Fibroblast of skin of left quadriceps (primary cell): Measurements from ENCODE around the gene EVPLL.
"Not testable (repeated sequence)": the region's sequence is repeated elsewhere in the genome, so short reads cannot be mapped to it uniquely, and the experiment has no call there.

ENCODE experiments used
- DNase-seq, 2 experiments: peaks; one replicate each; pipeline ENCODE4 v3.0.0-alpha.2; 2013; ENCODE audit warnings: low read depth in 2 of 2

EVPLL gene

GRCh38 chr17:18377437-18378204 lies at the start of gene EVPLL:
TSS of gene EVPLL (plus strand) at chr17:18377778. CDS start at chr17:18380938, 3,160 bp downstream.
- no peak for DNase-seq

- DNase-seq, result no peak
These were observed 48.9 kb upstream of the EVPLL start for GRCh38 chr17:18328643-18329204.

DNA sequence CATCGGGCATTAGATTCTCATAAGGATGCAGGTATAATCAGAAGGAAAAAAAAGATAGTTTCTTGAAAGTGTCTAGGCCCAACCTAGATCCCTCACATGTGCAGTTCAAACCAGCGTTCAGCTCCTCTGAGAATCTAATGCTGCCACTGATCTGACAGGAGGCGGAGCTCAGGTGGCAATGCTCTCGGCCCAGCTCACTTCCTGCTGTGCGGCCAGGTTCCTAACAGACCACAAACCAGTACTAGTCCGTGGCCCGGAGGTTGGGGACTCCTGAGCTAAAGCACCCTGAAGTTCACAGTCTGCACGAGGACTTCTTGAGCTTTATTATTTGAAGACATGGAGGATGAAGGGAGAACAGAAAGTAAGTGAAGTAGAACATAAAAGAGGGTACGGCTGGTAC lies 45.7 kb upstream of the EVPLL start:
- DNase-seq, result no peak

- no peak for DNase-seq
These were observed 44.6 kb upstream of the EVPLL start for GRCh38 chr17:18332909-18333489.

DNA sequence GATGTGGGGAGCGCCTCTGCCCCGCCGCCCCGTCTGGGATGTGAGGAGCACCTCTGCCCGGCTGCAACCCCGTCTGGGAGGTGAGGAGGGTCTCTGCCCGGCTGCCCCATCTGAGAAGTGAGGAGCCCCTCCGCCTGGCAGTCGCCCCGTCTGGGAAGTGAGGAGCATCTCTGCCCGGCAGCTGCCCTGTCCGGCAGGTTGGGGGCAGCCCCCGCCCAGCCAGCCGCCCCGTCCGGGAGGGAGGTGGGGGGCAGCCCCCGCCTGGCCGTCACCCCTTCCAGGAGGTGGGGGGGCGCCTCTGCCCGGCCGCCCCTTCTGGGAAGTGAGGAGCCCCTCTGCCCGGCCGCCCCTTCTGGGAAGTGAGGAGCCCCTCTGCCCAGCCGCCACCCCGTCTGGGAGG lies 39.4 kb upstream of the EVPLL start:
- not testable (repeated sequence) for DNase-seq

DNA sequence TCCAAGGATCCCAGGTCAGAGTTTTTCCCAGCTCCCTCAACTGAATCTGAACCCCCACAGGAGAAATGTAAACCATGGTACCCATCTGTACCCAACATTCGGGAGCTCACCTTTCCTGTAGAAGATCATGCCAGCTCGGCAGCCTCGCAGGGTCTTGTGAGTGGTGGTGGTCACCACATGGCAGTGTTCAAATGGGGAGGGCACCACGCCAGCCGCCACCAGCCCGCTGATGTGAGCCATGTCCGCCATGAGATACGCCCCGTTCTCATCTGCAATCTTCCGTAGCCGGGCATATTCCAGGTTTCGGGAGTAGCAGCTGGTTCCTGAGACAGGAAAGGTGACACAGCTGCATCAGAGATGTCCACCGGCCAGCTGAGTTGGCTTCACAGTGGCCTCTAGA lies 37.6 kb upstream of the EVPLL start:
- DNase-seq, result no peak

DNA sequence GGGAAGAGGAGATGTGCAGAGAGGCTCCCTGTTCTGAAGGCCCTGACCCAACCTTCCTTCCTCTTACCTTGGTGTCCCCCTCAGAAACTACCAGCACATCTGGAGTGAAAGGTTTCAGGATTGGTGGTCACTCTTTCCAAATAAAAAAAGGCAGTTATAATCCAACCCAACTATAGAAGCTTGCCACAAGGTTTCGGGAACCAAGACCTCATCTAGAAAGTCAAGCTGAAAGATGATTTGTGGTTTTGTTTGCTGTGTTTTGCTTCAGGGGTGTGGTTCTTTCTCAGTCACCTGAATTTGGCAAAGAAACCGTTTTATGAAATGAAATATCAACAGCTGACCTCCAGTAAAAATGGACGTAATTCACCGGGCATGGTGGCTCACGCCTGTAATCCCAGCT lies 33.6 kb upstream of the EVPLL start:
- no peak for DNase-seq

- no peak for DNase-seq
These were observed 24.0 kb upstream of the EVPLL start for GRCh38 chr17:18353541-18353940.

DNA sequence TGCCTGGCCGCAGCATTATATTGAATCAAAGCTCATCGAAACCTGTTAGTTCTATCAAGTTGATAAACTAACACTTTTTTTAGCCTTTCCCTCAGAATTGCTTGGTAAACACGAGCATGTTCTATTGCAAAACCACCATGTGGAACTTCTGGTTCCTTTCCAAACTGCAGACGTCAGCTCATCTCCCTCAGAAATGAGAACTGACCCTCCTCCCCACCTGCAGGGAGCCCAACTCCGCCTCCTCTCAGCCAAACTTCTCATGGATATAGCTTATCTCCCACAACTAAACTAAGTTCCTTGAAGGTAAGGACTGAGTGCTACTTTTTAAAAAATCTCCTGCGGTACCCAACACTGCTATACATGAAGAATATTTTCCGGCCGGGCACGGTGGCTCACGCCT lies 21.0 kb upstream of the EVPLL start:
- peak; percentile 4 to 10 for DNase-seq

GRCh38 chr17:18360518-18360917 lies 17.1 kb upstream of the EVPLL start:
- no peak for DNase-seq

GRCh38 chr17:18361837-18362697 lies 15.5 kb upstream of the EVPLL start:
- DNase-seq, result no peak

GRCh38 chr17:18362698-18363100 lies 14.9 kb upstream of the EVPLL start:
- no peak for DNase-seq

DNA sequence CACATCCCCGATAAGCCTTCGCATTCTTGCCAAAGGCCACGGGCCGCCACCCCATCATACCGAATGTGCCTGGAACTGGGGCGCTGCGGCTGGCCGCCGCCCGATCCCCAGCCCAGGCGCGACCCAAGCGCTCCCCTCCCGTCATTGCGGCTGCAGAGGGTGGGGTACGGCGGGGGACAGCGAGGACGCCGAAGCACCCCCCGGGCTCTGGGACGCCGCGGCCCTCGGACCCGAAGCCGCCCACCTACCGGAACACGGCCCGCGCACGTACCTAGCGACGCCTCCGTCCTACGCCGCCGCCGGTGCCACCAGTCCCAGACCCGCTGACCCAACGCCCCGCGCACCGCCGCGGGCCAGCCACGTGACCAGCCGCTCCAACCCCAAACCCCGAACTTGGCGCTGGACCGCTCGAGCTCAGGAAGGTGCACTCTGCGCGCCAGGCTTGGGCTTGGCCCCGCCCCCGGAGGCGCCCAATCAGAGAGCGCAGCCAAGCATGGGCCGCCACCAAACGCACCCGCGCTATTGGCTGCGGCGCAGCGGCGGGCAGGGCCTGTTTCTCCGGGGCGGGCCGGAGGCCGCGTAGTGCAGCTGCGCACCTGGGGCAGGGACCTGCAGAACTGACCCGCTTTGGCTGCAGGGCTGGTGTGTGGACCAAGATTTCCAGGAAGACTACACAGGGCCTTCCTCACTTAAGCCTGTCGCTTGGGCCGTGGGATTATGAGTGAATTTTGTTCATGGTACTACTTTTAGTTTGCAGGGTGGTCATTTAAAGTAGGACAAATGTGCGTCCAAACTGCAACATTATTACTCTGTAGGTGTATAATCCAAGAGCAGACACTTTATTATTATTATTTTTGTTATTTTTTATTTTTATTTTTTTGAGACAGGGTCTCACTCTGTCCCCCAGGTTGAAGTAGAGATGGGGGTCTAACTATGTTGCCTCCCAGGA lies 14.2 kb upstream of the EVPLL start, which contains the start of gene SHMT1:
SHMT1 (minus strand) TSS at position 450 of the 949 bp plus-strand sequence. CDS start 7,569 bp downstream, outside the sequence.
- peak; percentile 48 to 57 for DNase-seq

DNA sequence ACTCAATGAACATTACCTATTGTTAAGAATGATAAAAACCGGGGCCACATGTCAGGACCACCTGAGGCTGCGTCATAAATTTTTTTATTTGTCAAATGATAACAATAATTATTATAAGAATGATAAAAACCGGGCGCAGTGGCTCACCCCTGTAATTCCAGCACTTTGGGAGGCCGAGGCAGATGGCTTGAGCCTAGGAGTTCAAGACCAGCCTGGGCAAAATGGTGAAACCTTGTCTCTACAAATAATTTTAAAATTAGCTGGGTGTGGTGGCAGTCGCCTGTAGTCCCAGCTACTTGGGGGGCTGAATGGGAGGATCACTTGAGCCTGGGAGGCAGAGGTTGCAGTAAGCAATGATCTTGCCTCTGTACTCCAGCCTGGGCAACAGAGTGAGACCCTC lies 13.4 kb upstream of the EVPLL start:
- no peak for DNase-seq

- no peak for DNase-seq
These were observed 8.6 kb upstream of the EVPLL start for GRCh38 chr17:18368946-18369345.

- DNase-seq, result no peak
These were observed 6.8 kb upstream of the EVPLL start for GRCh38 chr17:18370761-18371160.

GRCh38 chr17:18371455-18371854 lies 6.1 kb upstream of the EVPLL start:
- DNase-seq, result no peak

GRCh38 chr17:18373181-18373580 lies 4.4 kb upstream of the EVPLL start:
- not testable (repeated sequence) for DNase-seq

DNA sequence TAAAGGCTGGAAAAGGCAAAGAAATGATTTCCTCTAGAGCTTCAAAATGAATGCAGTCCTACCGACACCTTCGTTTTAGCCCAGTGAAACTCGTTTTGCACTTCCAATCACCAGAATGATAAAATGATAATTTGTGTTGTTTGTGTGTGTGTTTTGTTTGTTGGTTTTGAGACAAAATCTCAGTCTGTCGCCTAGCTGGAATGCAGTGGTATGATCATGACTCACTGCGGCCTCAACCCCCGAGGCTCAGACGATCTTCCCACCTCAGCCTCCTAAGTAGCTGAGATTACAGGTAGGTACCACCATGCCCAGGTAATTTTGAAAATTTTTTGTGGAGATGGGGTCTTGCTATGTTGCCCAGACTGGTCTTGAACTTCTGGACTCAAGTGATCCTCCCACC lies 3.4 kb upstream of the EVPLL start:
- DNase-seq, result no peak

GRCh38 chr17:18378205-18378505 lies 577 bp downstream of the EVPLL start:
- DNase-seq, result no peak

DNA sequence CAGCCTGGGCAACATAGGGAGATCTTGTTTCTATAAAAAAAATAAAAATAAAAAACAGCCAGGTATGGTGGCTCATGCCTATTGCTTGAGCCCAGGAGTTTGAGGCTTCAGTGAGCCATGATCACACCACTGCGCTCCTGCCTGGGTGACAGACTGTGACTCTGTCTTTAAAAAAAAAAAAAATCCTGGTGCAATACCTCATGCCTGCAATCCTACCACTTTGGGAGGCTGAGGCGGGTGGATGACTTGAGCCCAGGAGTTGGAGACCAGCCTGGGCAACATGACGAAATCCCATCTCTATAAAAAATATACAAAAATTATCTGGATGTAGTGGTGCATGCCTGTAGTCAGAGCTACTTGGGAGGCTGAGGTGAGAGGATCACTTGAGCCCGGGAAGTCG lies 1.0 kb downstream of the EVPLL start:
- not testable (repeated sequence) for DNase-seq
